Brain microvascular endothelial cell (primary cell): Measurements from ENCODE around the gene CNTNAP2.

ENCODE experiments used
- DNase-seq: peaks from one replicate; pipeline ENCODE4 v3.0.0-alpha.2; 2020
- H3K27ac ChIP-seq: fragments of 250-450 bp; sonication (Bioruptor Pico); 2 replicates; pipeline ENCODE4 v1.5.1; 2020; ENCODE audit warnings: mild to moderate bottlenecking, moderate library complexity
- H3K27me3 ChIP-seq: fragments of 250-450 bp; sonication (Bioruptor Pico); replicated peaks from 2 replicates; pipeline ENCODE4 v1.5.1; 2020; ENCODE audit warnings: mild to moderate bottlenecking
- H3K36me3 ChIP-seq: fragments of 250-450 bp; sonication (Bioruptor Pico); replicated peaks from 2 replicates; pipeline ENCODE4 v1.5.1; 2020; ENCODE audit warnings: mild to moderate bottlenecking
- H3K4me3 ChIP-seq: 2 replicates; pipeline ENCODE4 v1.5.1; 2011; ENCODE audit warnings: low read depth, mild to moderate bottlenecking, control low read depth, low read length, moderate library complexity
- CTCF ChIP-seq: IDR thresholded peaks from 2 replicates; pipeline ENCODE4 v1.5.1; 2011; ENCODE audit warnings: low read depth, mild to moderate bottlenecking, moderate library complexity, low read length, control low read depth, inconsistent platforms; ENCODE audit errors: missing control alignments
- in situ Hi-C: cut with HindIII; loops from 2 replicates; pipeline ENCODE4 v1.10.0; 2017; ENCODE audit warnings: low sequenced_read_pairs, low pct_ligation_motif_present

The CNTNAP2 gene

GRCh38 chr7:148172920-148173319 is 2056.3 kb downstream of the CNTNAP2 start:
- Histone ChIP-seq H3K27ac (no peak overlapping the region), H3K27me3 (no peaks in the 10 kb centered on the region), H3K4me3 (no peak overlapping the region), H3K36me3 (no peaks in the 10 kb centered on the region)
- DNase-seq: no peak
- in situ Hi-C loops: no loop called here
- no peak for TF ChIP-seq CTCF

GRCh38 chr7:148173369-148173768 is 2056.8 kb downstream of the CNTNAP2 start:
- in situ Hi-C loops: no loop called here
- Histone ChIP-seq H3K27ac (no peak overlapping the region), H3K4me3 (no peak overlapping the region), H3K36me3 (no peaks in the 10 kb centered on the region), H3K27me3 (no peaks in the 10 kb centered on the region)
- no peak for DNase-seq
- TF ChIP-seq CTCF: no peak

DNA sequence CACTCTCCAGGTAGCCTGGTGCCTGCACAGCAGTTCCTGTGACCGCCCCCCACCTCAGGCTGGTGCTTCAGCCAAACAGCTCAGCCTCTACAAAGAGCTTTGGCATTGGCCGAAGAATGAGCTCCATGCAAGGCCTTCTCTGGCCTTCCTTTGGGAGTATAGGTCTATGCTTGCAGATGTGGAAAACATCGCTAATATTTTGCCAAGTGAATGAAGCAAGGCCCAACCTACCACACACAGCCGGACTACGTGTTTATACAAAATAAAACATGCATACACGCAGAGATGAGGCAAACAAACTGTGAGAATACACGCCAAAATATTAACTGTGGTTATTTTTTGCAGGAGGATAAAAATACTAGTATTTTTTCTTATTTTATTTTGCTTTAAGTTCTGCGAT is 2057.8 kb downstream of the CNTNAP2 start:
- Histone ChIP-seq H3K27ac (no peak overlapping the region), H3K36me3 (no peaks in the 10 kb centered on the region), H3K27me3 (no peaks in the 10 kb centered on the region), H3K4me3 (no peak overlapping the region)
- in situ Hi-C loops: no loop called here
- no peak for TF ChIP-seq CTCF
- no peak for DNase-seq

DNA sequence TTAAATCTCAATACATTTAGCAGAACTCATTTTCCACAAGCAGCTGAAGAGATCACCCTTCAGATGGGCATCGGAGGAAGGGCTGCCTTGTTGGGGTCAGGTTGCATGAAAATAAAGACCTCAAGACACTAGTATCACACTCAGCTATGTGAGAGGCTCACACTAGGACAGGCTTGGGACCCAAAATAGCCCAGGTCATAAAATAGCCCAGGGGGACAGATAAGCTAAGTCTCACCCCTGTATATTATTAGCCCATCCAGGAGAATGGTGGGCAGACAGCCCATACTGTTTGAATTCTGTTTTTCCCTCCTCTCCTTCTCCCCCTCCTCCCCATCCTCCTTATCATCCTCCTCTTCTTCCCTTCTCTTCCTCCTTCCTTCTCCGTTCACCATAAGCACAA is 2058.9 kb downstream of the CNTNAP2 start:
- Histone ChIP-seq H3K27me3 (no peaks in the 10 kb centered on the region), H3K36me3 (no peaks in the 10 kb centered on the region), H3K4me3 (no peak overlapping the region), H3K27ac (no peak overlapping the region)
- no peak for TF ChIP-seq CTCF
- no peak for DNase-seq
- in situ Hi-C loops: no loop called here

DNA sequence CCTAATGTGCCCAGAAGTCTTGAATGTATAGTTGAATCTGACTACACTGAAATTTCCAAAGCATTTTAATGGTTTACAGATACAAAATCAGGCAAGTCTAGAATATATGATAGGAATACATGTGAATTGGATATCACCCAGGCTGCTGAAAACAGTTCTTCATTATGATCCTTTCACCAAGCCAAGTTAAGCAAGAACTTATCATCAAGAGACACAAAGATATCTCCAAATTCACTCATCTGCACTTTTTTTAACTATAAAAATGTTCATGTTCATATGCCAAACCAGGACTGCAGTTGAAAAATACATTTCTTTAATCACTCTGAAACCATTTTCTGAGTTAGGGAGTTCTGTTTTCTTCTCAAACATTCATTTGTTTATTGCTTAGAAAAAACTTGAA is 2061.4 kb downstream of the CNTNAP2 start:
- TF ChIP-seq CTCF: no peak
- no peak overlapping the region for H3K4me3 ChIP-seq
- no peaks in the 10 kb centered on the region for H3K27me3 ChIP-seq
- H3K36me3 ChIP-seq: no peaks in the 10 kb centered on the region
- in situ Hi-C loops: no loop called here
- H3K27ac ChIP-seq: no peak overlapping the region
- no peak for DNase-seq

- H3K4me3 ChIP-seq: no peak overlapping the region
- TF ChIP-seq CTCF: no peak
- no peak overlapping the region for H3K27ac ChIP-seq
- H3K27me3 ChIP-seq: no peaks in the 10 kb centered on the region
- H3K36me3 ChIP-seq: no peaks in the 10 kb centered on the region
- no peak for DNase-seq
- in situ Hi-C loops: no loop called here
These were observed 2063.5 kb downstream of the CNTNAP2 start for GRCh38 chr7:148180075-148180474.
